Keratinocyte (primary cell): ENCODE results near the gene TCF7. TPM values are rescaled to one million over a fixed set of nuclear protein-coding genes. Genes with fewer than 3 reads are reported as not detected.

Source experiments
- DNase-seq: peaks from one replicate; pipeline ENCODE4 v3.0.0-alpha.2; 2011; ENCODE audit warnings: low read depth, missing footprints, low spot score
- FAIRE-seq: peaks from 2 replicates; lab custom pipeline; 2011; peaks lifted over from hg19 to GRCh38; lab: Jason Lieb, UNC
- H2AFZ ChIP-seq: 2 replicates; pipeline ENCODE4 v1.6.0; 2012; ENCODE audit warnings: low read length, control low read depth, inconsistent platforms; ENCODE audit not compliant: control insufficient read depth
- H3K27ac ChIP-seq: 2 replicates; pipeline ENCODE4 v1.5.1; 2011; ENCODE audit warnings: low read length; ENCODE audit not compliant: control insufficient read depth, insufficient read depth
- H3K27me3 ChIP-seq: 3 replicates; pipeline ENCODE4 v1.6.0; 2011; ENCODE audit warnings: low read length; ENCODE audit not compliant: control insufficient read depth, insufficient read depth; ENCODE audit errors: extremely low read depth
- H3K36me3 ChIP-seq, 2 experiments: 2 replicates in 1 of 2; 3 replicates in 1 of 2; pipeline ENCODE4 v1.5.1; 2011; ENCODE audit warnings: low read length in 2 of 2, mild to moderate bottlenecking in 1 of 2; ENCODE audit not compliant: control insufficient read depth in 2 of 2, insufficient read depth in 2 of 2; ENCODE audit errors: extremely low read depth in 1 of 2
- H3K4me1 ChIP-seq: 3 replicates; pipeline ENCODE4 v1.5.1; 2011; ENCODE audit warnings: low read length; ENCODE audit not compliant: control insufficient read depth, insufficient read depth; ENCODE audit errors: extremely low read depth
- H3K4me2 ChIP-seq: 3 replicates; pipeline ENCODE4 v1.6.0; 2011; ENCODE audit warnings: low read depth, low read length; ENCODE audit not compliant: control insufficient read depth, insufficient read depth; ENCODE audit errors: extremely low read depth
- H3K4me3 ChIP-seq, 3 experiments: fragments of 200-600 bp in 1 of 3; sonication (generic) in 1 of 3; 2 replicates in 2 of 3; 3 replicates in 1 of 3; pipeline ENCODE4 v1.5.1; 2011 to 2016; ENCODE audit warnings: low read length in 3 of 3, mild to moderate bottlenecking in 3 of 3, control low read depth in 2 of 3, inconsistent platforms in 1 of 3, low read depth in 1 of 3, mixed read lengths in 1 of 3, mixed run types in 1 of 3, moderate library complexity in 1 of 3; ENCODE audit not compliant: control insufficient read depth in 2 of 3, insufficient read depth in 2 of 3; ENCODE audit errors: extremely low read depth in 1 of 3
- H3K79me2 ChIP-seq: 2 replicates; pipeline ENCODE4 v1.6.0; 2012; ENCODE audit warnings: low read length; ENCODE audit not compliant: control insufficient read depth, insufficient read depth
- H3K9ac ChIP-seq: 3 replicates; pipeline ENCODE4 v1.6.0; 2011; ENCODE audit warnings: low read length; ENCODE audit not compliant: control insufficient read depth, insufficient read depth; ENCODE audit errors: extremely low read depth
- H3K9me1 ChIP-seq: 3 replicates; pipeline ENCODE4 v1.6.0; 2011; ENCODE audit warnings: low read length; ENCODE audit not compliant: control insufficient read depth, insufficient read depth; ENCODE audit errors: extremely low read depth
- H3K9me3 ChIP-seq: 2 replicates; pipeline ENCODE4 v1.5.1; 2012; ENCODE audit warnings: low read depth, low read length; ENCODE audit not compliant: control insufficient read depth
- H4K20me1 ChIP-seq: 3 replicates; pipeline ENCODE4 v1.6.0; 2011; ENCODE audit warnings: low read length; ENCODE audit not compliant: control insufficient read depth, insufficient read depth; ENCODE audit errors: extremely low read depth
- CTCF ChIP-seq, 3 experiments: IDR thresholded peaks in 1 of 3; conservative IDR thresholded peaks in 1 of 3; optimal IDR thresholded peaks in 1 of 3; 2 replicates in 2 of 3; 3 replicates in 1 of 3; pipeline versions ENCODE3 to v1.5.1; 2011; ENCODE audit warnings: low read length in 3 of 3, mild to moderate bottlenecking in 3 of 3, moderate library complexity in 2 of 3, control low read depth in 1 of 3, inconsistent platforms in 1 of 3; ENCODE audit not compliant: insufficient read depth in 2 of 3; ENCODE audit errors: extremely low read depth in 1 of 3
- EZH2 ChIP-seq: IDR thresholded peaks from one replicate; pipeline ENCODE4 v1.6.1; 2012; ENCODE audit warnings: inconsistent platforms, mild to moderate bottlenecking, low read length, moderate library complexity
- dilution Hi-C: fragments of 300-500 bp; cut with MboI; formaldehyde crosslinking; loops from one replicate; pipeline ENCODE4 v1.7.0; 2020; ENCODE audit warnings: low sequenced_read_pairs; ENCODE audit not compliant: extremely low pct_ligation_motif_present
- polyA plus RNA-seq, 5 experiments: library from polyadenylated mRNA; depleted of rRNA in 3 of 5; stranded (reverse) in 3 of 5; stranded (forward) in 1 of 5; unstranded in 1 of 5; fragments of >200 nt; gene quantifications; 1 replicate in 1 of 5; 2 replicates in 3 of 5; 3 replicates in 1 of 5; pipeline versions ENCODE4 v1.2.1 to v1.2.3, GENCODE V29; 2011 to 2012; ENCODE audit warnings: missing spikeins in 2 of 5, low read depth in 1 of 5, low replicate concordance in 1 of 5

TCF7 gene
- polyA plus RNA-seq, 1 donor (not counting 4 experiments of a cell fraction or from before 2014, with no cell fraction given) = 0.84 TPM

GRCh38 chr5:134113363-134113889, 1.1 kb upstream of the TCF7 start:
- H4K20me1 ChIP-seq = no peaks in the 10 kb centered on the region
- H3K9ac ChIP-seq = no peak overlapping the region
- no peak for FAIRE-seq
- H3K27me3 ChIP-seq = peaks cover 13% of the 10 kb centered on the region
- H3K4me1 ChIP-seq = peaks cover 19% of the 10 kb centered on the region
- no peak overlapping the region for H3K27ac ChIP-seq
- TF ChIP-seq EZH2 (no peak), CTCF (optimal IDR thresholded peaks at IDR 0.05 in 1 of 3, IDR thresholded peaks at IDR 0.05 in 1 of 3, conservative IDR thresholded peaks at IDR 0.05 in 1 of 3; ENCODE audit: extremely low read depth in 1 of 3, insufficient read depth in 2 of 3, low read length in 3 of 3) (no peak)
- H3K4me2 ChIP-seq = peak overlapping the region; percentile 87
- H2AFZ ChIP-seq = no peak overlapping the region
- DNase-seq = no peak
- no peak overlapping the region for H3K4me3 ChIP-seq
- dilution Hi-C loops = no loop called here
- H3K9me3 ChIP-seq = no peaks in the 10 kb centered on the region
- no peaks in the 10 kb centered on the region for H3K9me1 ChIP-seq
- H3K79me2 ChIP-seq = no peaks in the 10 kb centered on the region
- H3K36me3 ChIP-seq = no peaks in the 10 kb centered on the region

DNA sequence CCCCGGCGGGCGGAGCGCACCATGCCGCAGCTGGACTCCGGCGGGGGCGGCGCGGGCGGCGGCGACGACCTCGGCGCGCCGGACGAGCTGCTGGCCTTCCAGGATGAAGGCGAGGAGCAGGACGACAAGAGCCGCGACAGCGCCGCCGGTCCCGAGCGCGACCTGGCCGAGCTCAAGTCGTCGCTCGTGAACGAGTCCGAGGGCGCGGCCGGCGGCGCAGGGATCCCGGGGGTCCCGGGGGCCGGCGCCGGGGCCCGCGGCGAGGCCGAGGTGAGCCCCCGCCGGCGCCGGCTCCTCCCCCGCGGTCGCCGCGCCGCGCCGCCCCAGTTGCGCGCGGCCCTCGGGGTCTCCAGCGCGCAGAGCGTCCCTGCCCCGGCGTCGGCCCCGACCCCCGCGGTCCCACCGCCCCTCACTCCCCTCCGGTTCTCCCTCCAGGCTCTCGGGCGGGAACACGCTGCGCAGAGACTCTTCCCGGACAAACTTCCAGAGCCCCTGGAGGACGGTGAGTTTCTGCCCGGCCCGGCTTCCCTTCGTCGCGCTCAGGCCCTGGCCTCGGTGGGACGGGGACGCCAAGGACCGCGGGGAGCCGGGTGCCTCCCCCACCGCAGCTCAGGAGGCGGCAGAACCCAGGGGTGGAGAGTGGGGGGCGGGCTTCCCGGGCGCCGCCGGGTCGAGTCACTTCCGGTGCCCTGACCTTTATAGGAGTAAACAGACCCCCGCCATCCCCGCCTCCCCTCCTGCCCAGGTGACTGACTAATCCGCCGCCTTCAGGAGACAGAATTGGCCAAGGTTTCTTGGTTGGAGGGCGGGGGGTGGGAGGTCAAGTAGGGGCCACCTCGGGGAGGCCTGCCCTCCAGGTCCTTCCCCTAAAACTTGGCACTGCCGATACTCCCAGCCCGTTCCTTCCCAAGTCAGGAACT, 665 bp downstream of the TCF7 start:
- Histone ChIP-seq H3K4me1 (peaks cover 16% of the 10 kb centered on the region), H3K27ac (no peak overlapping the region), H3K4me3 (peak overlapping the region in 2 of 3 experiments; percentile 22 to 41), H3K9me1 (no peaks in the 10 kb centered on the region), H3K4me2 (peak overlapping the region; percentile 46), H3K9ac (no peak overlapping the region), H3K27me3 (peaks cover 13% of the 10 kb centered on the region), H2AFZ (no peak overlapping the region), H3K79me2 (no peaks in the 10 kb centered on the region), H3K36me3 (no peaks in the 10 kb centered on the region), H4K20me1 (no peaks in the 10 kb centered on the region), H3K9me3 (no peaks in the 10 kb centered on the region)
- no peak for FAIRE-seq
- no peak for DNase-seq
- TF ChIP-seq CTCF (optimal IDR thresholded peaks at IDR 0.05 in 1 of 3, IDR thresholded peaks at IDR 0.05 in 1 of 3, conservative IDR thresholded peaks at IDR 0.05 in 1 of 3; ENCODE audit: extremely low read depth in 1 of 3, insufficient read depth in 2 of 3, low read length in 3 of 3) = no peak
- no peak for TF ChIP-seq EZH2
- dilution Hi-C loops = no loop called here
